Endothelial cell of umbilical vein (primary cell): Measurements from ENCODE around the gene RFX1. TPM values are rescaled to one million over a fixed set of nuclear protein-coding genes. Genes with fewer than 3 reads are reported as not detected.

ENCODE experiments used
- BruUV-seq: library from RNA; stranded (reverse); fragments of 400-500 nt; replicated peaks from 2 replicates; lab custom pipeline; 2021; lab: Mats Ljungman, UMichigan
- CTCF ChIA-PET: fragments of 300-600, 350-600 bp; sonication (Branson Sonifier 250); formaldehyde crosslinking; loops from one replicate; lab custom pipeline; 2021; ENCODE audit warnings: antibody characterized with exemption, inconsistent platforms; lab: Charles Lee
- POLR2A ChIA-PET: fragments of 300-600, 350-600 bp; sonication (Branson Sonifier 250); formaldehyde crosslinking; loops from one replicate; lab custom pipeline; 2021; ENCODE audit warnings: antibody characterized with exemption, inconsistent platforms; lab: Charles Lee
- DNase-seq: peaks from one replicate; pipeline ENCODE4 v3.0.0-alpha.2; 2011; ENCODE audit warnings: low read depth, low spot score
- FAIRE-seq: peaks from 2 replicates; lab custom pipeline; 2011; peaks lifted over from hg19 to GRCh38; lab: Jason Lieb, UNC
- H2AFZ ChIP-seq: 2 replicates; pipeline ENCODE4 v1.6.0; 2012; ENCODE audit warnings: low read depth, low read length, control low read depth, inconsistent platforms
- H3K27ac ChIP-seq: 2 replicates; pipeline ENCODE4 v1.5.1; 2011; ENCODE audit warnings: low read depth, mild to moderate bottlenecking, control low read depth, low read length, moderate library complexity; ENCODE audit not compliant: insufficient read depth
- H3K27me3 ChIP-seq, 2 experiments: 2 replicates each; pipeline versions ENCODE4 v1.6.0 to v1.6.1; 2011; ENCODE audit warnings: low read length in 2 of 2, mixed read lengths in 1 of 2; ENCODE audit not compliant: control insufficient read depth in 2 of 2, insufficient read depth in 2 of 2
- H3K36me3 ChIP-seq, 2 experiments: 2 replicates in 1 of 2; 3 replicates in 1 of 2; pipeline ENCODE4 v1.5.1; 2011; ENCODE audit warnings: low read length in 2 of 2, mild to moderate bottlenecking in 1 of 2, moderate library complexity in 1 of 2; ENCODE audit not compliant: control insufficient read depth in 2 of 2, insufficient read depth in 2 of 2; ENCODE audit errors: extremely low read depth in 1 of 2
- H3K4me1 ChIP-seq: 3 replicates; pipeline ENCODE4 v1.5.1; 2011; ENCODE audit warnings: mild to moderate bottlenecking, low read length; ENCODE audit not compliant: control insufficient read depth, insufficient read depth; ENCODE audit errors: extremely low read depth
- H3K4me2 ChIP-seq: 2 replicates; pipeline ENCODE4 v1.6.1; 2011; ENCODE audit warnings: low read length, control low read depth, mixed read lengths; ENCODE audit not compliant: insufficient read depth
- H3K4me3 ChIP-seq, 3 experiments: fragments of 200-600 bp in 1 of 3; sonication (generic), shearing (Covaris generic) in 1 of 3; replicated peaks in 1 of 3; 2 replicates each; pipeline ENCODE4 v1.5.1; 2011 to 2016; ENCODE audit warnings: control low read depth in 3 of 3, low read length in 3 of 3, mild to moderate bottlenecking in 2 of 3, inconsistent platforms in 1 of 3, low read depth in 1 of 3, moderate library complexity in 1 of 3; ENCODE audit not compliant: insufficient read depth in 1 of 3
- H3K79me2 ChIP-seq: 2 replicates; pipeline ENCODE4 v1.6.0; 2012; ENCODE audit warnings: low read length, inconsistent platforms; ENCODE audit not compliant: control insufficient read depth, insufficient read depth
- H3K9ac ChIP-seq: replicated peaks from 2 replicates; pipeline ENCODE3; 2011; ENCODE audit warnings: low read length, control low read depth; ENCODE audit not compliant: insufficient read depth; ENCODE audit errors: extremely low read depth
- H3K9me1 ChIP-seq: replicated peaks from 3 replicates; pipeline ENCODE4 v1.6.0; 2011; ENCODE audit warnings: mild to moderate bottlenecking, low read length; ENCODE audit not compliant: control insufficient read depth, insufficient read depth; ENCODE audit errors: extremely low read depth
- H3K9me3 ChIP-seq: replicated peaks from 2 replicates; pipeline ENCODE4 v1.5.1; 2012; ENCODE audit warnings: low read length, inconsistent platforms; ENCODE audit not compliant: control insufficient read depth, insufficient read depth
- H4K20me1 ChIP-seq: replicated peaks from 2 replicates; pipeline ENCODE3; 2011; ENCODE audit warnings: mild to moderate bottlenecking, low read length; ENCODE audit not compliant: control insufficient read depth, insufficient read depth; ENCODE audit errors: extremely low read depth
- CTCF ChIP-seq, 2 donors: IDR thresholded peaks; 1 replicate in 1 of 2; 2 replicates in 1 of 2; pipeline ENCODE4 v1.5.1; 2011; ENCODE audit warnings: low read length in 2 of 2, mild to moderate bottlenecking in 2 of 2, moderate library complexity in 2 of 2, control low read depth in 1 of 2, inconsistent platforms in 1 of 2, low read depth in 1 of 2; ENCODE audit not compliant: insufficient read depth in 1 of 2; ENCODE audit errors: extremely low read depth in 1 of 2
- EZH2 ChIP-seq: IDR thresholded peaks from 2 replicates; pipeline ENCODE4 v1.6.1; 2012; ENCODE audit warnings: borderline replicate concordance, low read depth, mild to moderate bottlenecking, moderate library complexity, low read length, inconsistent platforms; ENCODE audit not compliant: severe bottlenecking
- FOS ChIP-seq: IDR thresholded peaks from 2 replicates; pipeline ENCODE4 v1.6.1; 2011; ENCODE audit warnings: mild to moderate bottlenecking, low read length, moderate library complexity, borderline replicate concordance; ENCODE audit not compliant: insufficient read depth
- GATA2 ChIP-seq: IDR thresholded peaks from 2 replicates; pipeline ENCODE4 v1.7.0; 2011; ENCODE audit warnings: low read depth, mild to moderate bottlenecking, moderate library complexity, mixed read lengths, low read length; ENCODE audit not compliant: insufficient read length, insufficient read depth
- JUN ChIP-seq: IDR thresholded peaks from 2 replicates; pipeline ENCODE4 v1.6.1; 2011; ENCODE audit warnings: borderline replicate concordance, low read depth; ENCODE audit not compliant: insufficient read length, insufficient read depth
- MAX ChIP-seq: IDR thresholded peaks from 2 replicates; pipeline ENCODE4 v1.6.1; 2011; ENCODE audit not compliant: insufficient read depth, insufficient read length
- MYC ChIP-seq: IDR thresholded peaks from one replicate; pipeline ENCODE4 v1.6.1; 2011; ENCODE audit warnings: mild to moderate bottlenecking, low read depth, low read length
- POLR2A ChIP-seq: IDR thresholded peaks from 2 replicates; pipeline ENCODE4 v1.6.1; 2012; ENCODE audit warnings: low read depth, mild to moderate bottlenecking, control low read depth, low read length
- POLR2AphosphoS5 ChIP-seq: IDR thresholded peaks from 2 replicates; pipeline ENCODE4 v1.6.1; 2012; ENCODE audit warnings: low read depth, mild to moderate bottlenecking, control low read depth, low read length, moderate library complexity; ENCODE audit not compliant: insufficient read depth
- dilution Hi-C: fragments of 300-500 bp; cut with MboI; formaldehyde crosslinking; loops from one replicate; pipeline ENCODE4 v1.15.0; 2019; ENCODE audit warnings: low sequenced_read_pairs; ENCODE audit not compliant: extremely low pct_ligation_motif_present
- intact Hi-C: fragments of 100-400 bp; cut with micrococcal nuclease; formaldehyde crosslinking; loops from one replicate; pipeline ENCODE4 v1.10.0; 2022
- polyA plus RNA-seq, 4 experiments: library from polyadenylated mRNA; depleted of rRNA in 3 of 4; stranded (reverse) in 3 of 4; unstranded in 1 of 4; fragments of >200 nt; gene quantifications; 2 replicates each; pipeline versions ENCODE4 v1.2.1 to v1.2.3, GENCODE V29; 2011 to 2012; ENCODE audit warnings: missing spikeins in 1 of 4
- total RNA-seq: library from RNA; stranded (reverse); gene quantifications from 2 replicates; pipeline ENCODE4 v1.2.3, GENCODE V29; 2021

The RFX1 gene
- total and polyA plus RNA-seq, 2 donors (not counting 3 experiments of a cell fraction or from before 2014, with no cell fraction given) = 2.3 to 14.7 TPM

- no peak overlapping the region for H3K4me2 ChIP-seq
- H3K27ac ChIP-seq = no peak overlapping the region
- H2AFZ ChIP-seq = no peak overlapping the region
- CTCF ChIA-PET = interaction anchor here (0.7 to 1.0 kb wide), 2 partner anchors 9 to 27 kb away, joined by 4 to 6 read pairs; no protein-coding TSS in a partner anchor
- H3K36me3 ChIP-seq = peaks cover 0 to 7% of the 10 kb centered on the region in 2 experiments
- TF ChIP-seq JUN (no peak), POLR2AphosphoS5 (no peak), MAX (no peak), FOS (no peak), CTCF (IDR thresholded peaks at IDR 0.05; ENCODE audit: extremely low read depth in 1 of 2, insufficient read depth in 1 of 2, low read depth in 1 of 2, low read length in 2 of 2) (no peak), GATA2 (no peak), EZH2 (no peak), POLR2A (no peak), MYC (no peak)
- H3K9ac ChIP-seq = no peak overlapping the region
- H3K27me3 ChIP-seq = no peaks in the 10 kb centered on the region
- H3K4me3 ChIP-seq = no peak overlapping the region
- no peaks in the 10 kb centered on the region for H3K9me3 ChIP-seq
- no TSS peak for BruUV-seq
- peaks cover 2% of the 10 kb centered on the region for H3K79me2 ChIP-seq
- POLR2A ChIA-PET = interaction anchor here (0.6 to 1.6 kb wide), 2 partner anchors 9 to 25 kb away, joined by 3 to 4 read pairs; partner anchors contain the start of gene RFX1
- H3K4me1 ChIP-seq = no peaks in the 10 kb centered on the region
- H3K9me1 ChIP-seq = no peaks in the 10 kb centered on the region
- no peaks in the 10 kb centered on the region for H4K20me1 ChIP-seq
- FAIRE-seq (no peak), DNase-seq (no peak)
- dilution Hi-C loops = no loop called here
- intact Hi-C loops = no loop called here
Measured at GRCh38 chr19:13996928-13997630, 9.0 kb downstream of the RFX1 start.
